Caki2 (cell line): ENCODE results near the gene IFNA2. TPM values are rescaled to one million over a fixed set of nuclear protein-coding genes. Genes with fewer than 3 reads are reported as not detected.

Source experiments
- total RNA-seq: library from RNA; depleted of rRNA; stranded (reverse); fragments of >200 nt; shearing (Covaris generic); gene quantifications from 2 replicates; pipeline ENCODE4 v1.2.3, GENCODE V29; 2014; ENCODE audit warnings: low replicate concordance; rRNA removed

The IFNA2 gene
- total RNA-seq, 1 experiment from 2014 or later: not detected

Other genes with a start within 250 kb of the IFNA2 start
- gene IFNW1, start 243.6 kb downstream of the IFNA2 start, total RNA-seq: not detected in 2 replicates
- gene IFNA21, start 218.7 kb downstream of the IFNA2 start, total RNA-seq: not detected in 2 replicates
- not detected in 2 replicates for gene IFNA4, start 197.8 kb downstream of the IFNA2 start, total RNA-seq
- not detected in 2 replicates for gene IFNA7, start 183.2 kb downstream of the IFNA2 start, total RNA-seq
- gene IFNA10, start 178.3 kb downstream of the IFNA2 start, total RNA-seq: not detected in 2 replicates
- not detected in 2 replicates for gene IFNA16, start 168.1 kb downstream of the IFNA2 start, total RNA-seq
- not detected in 2 replicates for gene IFNA17, start 157.2 kb downstream of the IFNA2 start, total RNA-seq
- not detected in 2 replicates for gene IFNA14, start 145.4 kb downstream of the IFNA2 start, total RNA-seq
- not detected in 2 replicates for gene IFNA5, start 80.1 kb downstream of the IFNA2 start, total RNA-seq
- gene KLHL9, start 50.0 kb downstream of the IFNA2 start, total RNA-seq: 2.5 and 4.3 TPM in 2 replicates
- not detected in 2 replicates for gene IFNA6, start 34.5 kb downstream of the IFNA2 start, total RNA-seq
- gene IFNA13, start 17.3 kb downstream of the IFNA2 start, total RNA-seq: not detected in 2 replicates
- not detected in 2 replicates for gene IFNA8, start 23.7 kb upstream of the IFNA2 start, total RNA-seq
- not detected in 2 replicates for gene IFNA1, start 55.0 kb upstream of the IFNA2 start, total RNA-seq
- gene IFNE, start 96.9 kb upstream of the IFNA2 start, total RNA-seq: not detected in 2 replicates